ENCODE data around the gene TUT7.
"Not testable (repeated sequence)": the region's sequence is repeated elsewhere in the genome, so short reads cannot be mapped to it uniquely, and the experiment has no call there.

TUT7 gene

GRCh38 chr9:86350006-86350760 lies 4.0 kb downstream of the TUT7 start:
- no peak for DNase-seq

DNA sequence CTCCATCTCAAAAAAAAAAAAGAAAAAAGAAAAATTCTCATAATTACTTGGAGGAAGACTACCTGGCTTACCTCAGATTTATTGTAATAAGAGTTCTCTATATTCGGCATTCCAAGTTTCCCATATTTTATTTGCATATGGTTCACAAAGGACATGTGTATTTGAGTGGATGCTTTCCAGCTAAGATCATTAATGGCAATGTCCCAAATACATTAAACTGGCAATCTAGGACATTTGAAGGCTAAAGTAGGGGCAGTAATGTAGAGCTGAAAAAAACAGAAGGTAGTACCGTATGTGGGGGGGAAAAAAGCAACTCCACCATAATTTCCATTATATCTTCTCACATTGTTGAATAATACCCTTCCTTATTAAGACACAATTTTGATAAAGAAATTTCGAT lies 4.9 kb downstream of the TUT7 start:
- DNase-seq: no peak

- DNase-seq: no peak
Measured at GRCh38 chr9:86347991-86348390, 6.2 kb downstream of the TUT7 start.

- no peak for DNase-seq
Measured at GRCh38 chr9:86344818-86345217, 9.4 kb downstream of the TUT7 start.

DNA sequence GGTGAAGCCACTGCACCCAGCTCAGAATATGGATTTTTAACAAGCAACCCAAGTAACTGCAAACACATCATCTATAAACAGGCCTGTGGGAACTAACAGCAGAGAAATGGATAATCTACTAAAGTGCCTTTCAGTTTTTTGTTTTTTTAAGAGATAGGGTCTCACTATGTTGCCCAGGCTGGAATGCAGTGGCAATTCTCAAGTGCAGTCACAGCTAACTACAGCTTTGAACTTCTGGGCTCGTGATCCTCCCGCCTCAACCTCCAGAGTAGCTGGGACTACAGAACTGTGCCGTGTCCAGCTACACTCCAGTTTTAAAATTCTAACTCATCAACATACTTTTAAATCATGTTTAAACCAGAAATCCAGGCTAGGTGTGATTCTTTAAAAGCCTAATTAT lies 11.9 kb downstream of the TUT7 start:
- no peak for DNase-seq

DNA sequence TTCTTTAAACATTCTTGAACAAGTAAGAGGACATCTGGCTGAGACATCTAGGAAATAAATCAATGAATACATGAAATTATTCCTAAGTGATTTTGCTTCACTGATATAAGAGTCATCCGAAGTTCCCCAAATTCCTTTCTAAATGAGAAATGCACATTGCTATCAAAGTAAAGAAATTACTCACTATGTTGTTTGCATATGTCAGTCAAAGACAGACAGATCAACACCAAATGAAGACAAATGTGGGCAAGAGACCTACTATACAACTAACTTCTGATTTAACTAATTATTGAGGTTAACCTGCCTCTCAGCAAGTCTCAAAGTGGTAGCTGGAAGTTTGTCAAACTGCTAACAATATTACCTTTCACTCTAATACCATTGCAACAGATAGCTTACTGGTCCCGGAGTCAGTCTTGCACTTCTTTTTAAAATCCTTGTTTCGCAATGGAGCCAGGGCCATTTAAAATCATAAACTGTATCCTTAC lies 13.2 kb downstream of the TUT7 start:
- DNase-seq: no peak

GRCh38 chr9:86340356-86341006 lies 13.7 kb downstream of the TUT7 start:
- no peak for DNase-seq

- no peak for DNase-seq
Measured at GRCh38 chr9:86337469-86338108, 16.6 kb downstream of the TUT7 start.

- no peak for DNase-seq
Measured at GRCh38 chr9:86336058-86336457, 18.2 kb downstream of the TUT7 start.

GRCh38 chr9:86333651-86334050 lies 20.6 kb downstream of the TUT7 start:
- DNase-seq: no peak

DNA sequence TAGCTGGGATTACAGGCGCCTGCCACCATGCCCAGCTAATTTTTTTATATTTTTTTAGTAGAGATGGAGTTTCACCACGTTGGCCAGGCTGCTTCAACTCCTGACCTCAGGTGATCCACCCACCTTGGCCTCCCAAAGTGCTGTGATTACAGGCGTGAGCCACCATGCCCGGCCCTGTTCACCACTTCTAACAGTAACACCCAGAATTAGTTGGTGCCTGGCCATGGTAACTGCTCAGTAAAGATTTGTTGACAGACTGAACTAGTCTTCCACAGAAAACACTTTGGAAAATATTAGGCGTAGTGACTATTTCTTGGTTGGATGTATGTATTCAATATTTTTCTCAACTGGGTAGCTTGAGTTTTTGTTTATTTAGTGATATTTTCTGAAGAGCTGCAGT lies 24.0 kb downstream of the TUT7 start:
- no peak for DNase-seq

GRCh38 chr9:86329649-86330048 lies 24.6 kb downstream of the TUT7 start:
- DNase-seq: no peak

GRCh38 chr9:86328156-86328555 lies 26.1 kb downstream of the TUT7 start:
- DNase-seq: no peak

DNA sequence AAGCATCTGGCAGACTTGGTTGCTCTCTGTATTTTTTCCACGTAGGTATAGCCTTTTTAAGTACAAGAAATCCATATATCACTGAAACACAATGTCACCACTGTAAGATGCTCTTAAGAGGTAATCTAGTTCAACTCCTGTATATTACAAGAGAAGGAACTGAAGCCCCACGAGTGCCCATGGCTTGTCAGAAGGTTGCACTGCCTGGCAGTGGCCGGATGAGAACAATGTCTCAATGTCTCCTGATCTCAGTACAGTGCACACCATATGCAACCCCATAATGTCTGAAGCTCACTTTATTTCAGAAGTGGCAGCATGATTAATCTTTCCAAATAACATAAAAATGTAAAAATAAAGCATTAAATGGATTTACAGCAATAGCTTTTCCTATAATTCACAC lies 27.7 kb downstream of the TUT7 start:
- no peak for DNase-seq

GRCh38 chr9:86324901-86325300 lies 29.3 kb downstream of the TUT7 start:
- DNase-seq: no peak

DNA sequence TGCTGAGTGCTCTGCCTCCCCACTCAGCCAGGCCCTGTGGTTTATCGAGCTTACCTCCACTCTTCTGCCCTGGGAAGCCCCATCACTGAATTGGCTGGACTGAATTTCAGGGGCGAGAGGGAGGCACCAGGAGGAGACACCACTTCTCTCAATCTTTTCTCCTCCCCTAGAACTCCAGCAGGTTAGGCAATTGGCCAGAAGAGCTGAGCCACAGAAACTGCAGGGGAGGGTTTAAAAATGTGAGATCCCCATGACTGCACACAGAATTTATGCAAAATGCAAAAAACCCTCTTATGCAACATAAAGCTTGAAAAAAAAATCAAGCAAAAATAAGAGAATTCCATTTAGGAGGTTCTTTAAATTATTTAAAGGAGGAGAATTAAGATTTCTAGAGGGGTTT lies 29.9 kb downstream of the TUT7 start:
- DNase-seq: no peak

DNA sequence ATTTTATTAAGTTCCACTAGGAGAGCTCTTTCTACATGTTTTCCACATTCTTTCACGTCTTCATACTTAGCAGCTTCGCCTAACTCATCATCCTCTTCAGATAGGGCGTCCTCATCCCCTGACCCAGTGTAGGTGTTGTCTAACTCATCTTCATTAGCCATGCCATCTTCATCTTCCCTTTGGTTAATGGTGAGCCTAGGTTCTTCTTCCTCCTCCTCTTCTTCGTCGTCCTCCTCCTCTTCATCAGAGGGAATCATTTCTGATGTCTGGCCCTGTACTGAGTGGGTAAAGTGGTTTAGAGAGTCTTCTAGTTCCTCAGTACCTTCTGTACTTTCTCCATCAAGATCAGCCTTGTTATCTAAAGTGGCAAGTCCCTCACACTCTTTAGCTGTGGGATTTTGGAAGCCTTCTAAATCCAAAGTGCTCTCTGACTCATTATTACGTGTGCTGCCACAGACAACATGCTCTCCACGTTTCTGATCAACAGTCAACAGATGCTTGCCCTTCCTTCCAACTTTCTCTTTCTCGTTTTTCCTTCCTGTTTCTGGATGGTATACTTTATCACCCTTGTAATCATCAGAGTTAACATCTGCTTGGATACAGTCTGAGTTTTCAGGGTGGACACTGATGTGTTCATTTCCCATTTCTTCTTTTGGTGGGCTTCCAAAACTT lies 31.1 kb downstream of the TUT7 start:
- DNase-seq: no peak

DNA sequence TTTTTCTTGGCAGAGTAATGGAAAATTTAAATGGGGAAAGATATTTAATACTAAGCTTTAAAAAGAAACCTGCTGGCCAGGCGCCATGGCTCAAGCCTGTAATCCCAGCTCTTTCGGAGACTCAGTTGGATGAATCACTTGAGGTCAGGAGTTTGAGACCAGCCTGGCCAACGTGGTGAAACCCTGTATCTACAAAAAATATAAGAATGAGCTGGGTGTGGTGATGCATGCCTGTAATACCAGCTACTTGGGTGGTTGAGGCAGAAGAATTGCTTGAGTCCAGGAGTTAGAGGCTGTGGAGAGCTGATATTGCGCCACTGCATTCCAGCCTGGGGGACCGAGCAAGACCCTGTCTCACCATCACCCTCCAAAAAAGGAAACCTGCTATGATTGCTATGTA lies 32.8 kb downstream of the TUT7 start:
- no peak for DNase-seq

DNA sequence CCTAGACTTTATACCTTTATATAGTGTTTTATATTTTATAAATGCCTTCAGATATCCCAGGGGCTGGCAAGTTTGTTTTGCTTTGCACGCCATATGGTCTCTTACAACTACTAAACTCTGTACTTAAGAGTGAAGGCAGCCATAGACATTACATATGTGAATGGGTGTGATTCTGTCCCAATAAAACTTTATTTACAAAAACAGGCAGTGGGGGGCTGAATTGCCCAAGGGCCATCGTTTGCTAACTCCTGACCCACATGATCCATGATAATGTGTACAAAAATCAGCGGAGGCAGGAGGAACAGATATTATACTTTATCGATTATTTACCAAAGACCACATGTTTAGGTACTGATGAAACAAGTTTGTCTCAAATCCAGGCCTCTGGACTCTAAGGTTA lies 36.0 kb downstream of the TUT7 start:
- no peak for DNase-seq

DNA sequence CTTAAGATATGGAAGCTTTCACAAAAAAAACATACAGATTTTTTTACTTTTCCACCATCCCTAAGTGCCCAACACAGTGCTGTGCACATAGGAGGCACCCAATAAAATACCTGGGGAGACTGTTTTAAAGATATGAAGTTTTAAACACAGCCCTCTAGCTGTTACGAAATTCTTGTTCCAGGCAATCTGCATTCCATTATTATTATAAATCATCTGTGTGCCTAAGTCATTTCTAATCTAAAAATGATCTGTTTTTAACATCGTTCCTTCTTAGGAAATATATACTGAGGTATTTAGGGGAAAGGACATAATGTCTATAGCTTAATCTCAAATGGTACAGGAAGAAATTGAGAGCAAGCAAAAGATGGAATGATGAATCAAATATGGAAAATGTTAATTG lies 39.1 kb downstream of the TUT7 start:
- DNase-seq: no peak

DNA sequence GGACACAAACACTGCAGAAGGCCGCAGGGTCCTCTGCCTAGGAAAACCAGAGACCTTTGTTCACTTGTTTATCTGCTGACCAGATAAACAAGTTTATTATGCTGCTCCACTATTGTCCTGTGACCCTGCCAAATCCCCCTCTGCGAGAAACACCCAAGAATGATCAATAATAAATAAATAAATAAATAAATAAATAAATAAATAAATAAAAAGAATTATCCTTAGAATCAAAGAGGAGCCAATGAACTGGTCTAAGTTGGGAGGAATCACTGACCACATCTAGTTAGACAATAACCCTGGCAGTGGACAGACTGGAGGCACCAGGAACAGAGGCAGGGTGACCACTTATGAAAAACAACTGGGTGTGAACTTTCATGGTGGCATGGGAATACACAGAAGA lies 41.3 kb downstream of the TUT7 start:
- DNase-seq: not testable (repeated sequence)

DNA sequence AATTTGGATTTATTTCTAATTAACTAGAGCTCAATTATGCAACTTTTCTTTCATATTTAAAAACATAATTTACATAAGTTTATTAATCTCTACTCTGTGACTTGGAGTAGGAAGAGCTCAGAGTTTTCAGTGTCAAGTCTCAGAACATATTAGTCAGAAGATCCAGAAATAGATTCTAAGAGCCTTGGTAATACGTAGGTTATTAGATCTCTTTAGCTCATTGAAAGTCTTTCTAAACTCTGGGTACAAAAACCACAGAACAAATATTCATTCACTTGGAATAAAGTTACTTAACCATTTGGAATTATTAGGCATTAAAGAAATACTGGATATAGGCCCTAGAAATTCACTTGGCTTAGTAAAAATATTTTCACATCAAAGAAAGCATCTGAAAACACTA lies 45.5 kb downstream of the TUT7 start:
- no peak for DNase-seq

GRCh38 chr9:86304236-86304730 lies 49.9 kb downstream of the TUT7 start:
- DNase-seq: no peak

Measured in right forelimb (tissue), 1 donor.